Parathyroid adenoma (tissue), 2 donors: ENCODE results near the gene TDRD12.

ENCODE experiments used
- H2AFZ ChIP-seq: fragments of 300-600 bp; sonication (generic); one replicate; pipeline ENCODE4 v1.7.0; 2017; ENCODE audit warnings: antibody characterized with exemption, mild to moderate bottlenecking
- H3K27ac ChIP-seq: fragments of 300-600 bp; sonication (generic); one replicate; pipeline ENCODE4 v1.7.0; 2017
- H3K27me3 ChIP-seq: fragments of 300-600 bp; sonication (generic); one replicate; pipeline ENCODE4 v1.7.0; 2017; ENCODE audit warnings: low read length; ENCODE audit not compliant: control insufficient read depth, insufficient read depth
- H3K36me3 ChIP-seq: fragments of 300-600 bp; sonication (generic); one replicate; pipeline ENCODE4 v1.7.0; 2017; ENCODE audit warnings: low read length; ENCODE audit not compliant: control insufficient read depth, insufficient read depth
- H3K4me1 ChIP-seq: fragments of 300-600 bp; sonication (generic); one replicate; pipeline ENCODE4 v1.7.0; 2017; ENCODE audit warnings: control low read depth
- H3K4me2 ChIP-seq: fragments of 300-600 bp; sonication (generic); one replicate; pipeline ENCODE4 v1.7.0; 2017; ENCODE audit warnings: low read length
- H3K4me3 ChIP-seq: fragments of 300-600 bp; sonication (generic); one replicate; pipeline ENCODE4 v1.7.0; 2017; ENCODE audit warnings: low read depth, low read length
- H3K79me2 ChIP-seq: fragments of 300-600 bp; sonication (generic); one replicate; pipeline ENCODE4 v1.7.0; 2017; ENCODE audit warnings: control low read depth
- H3K9ac ChIP-seq: fragments of 300-600 bp; sonication (generic); one replicate; pipeline ENCODE4 v1.7.0; 2017; ENCODE audit warnings: mild to moderate bottlenecking
- H3K9me3 ChIP-seq: fragments of 300-600 bp; sonication (generic); one replicate; pipeline ENCODE4 v1.7.0; 2017; ENCODE audit warnings: low read length; ENCODE audit not compliant: control insufficient read depth
- CTCF ChIP-seq: fragments of 300-600 bp; sonication (generic); IDR thresholded peaks from one replicate; pipeline ENCODE4 v1.7.0; 2017; ENCODE audit warnings: antibody characterized with exemption, mild to moderate bottlenecking
- donor health status: primary hyperparathyroidism.

TDRD12 gene

GRCh38 chr19:32719611-32720059 is at the start of gene TDRD12:
TSS of gene TDRD12 (plus strand) at chr19:32719767. CDS start at chr19:32720073, 306 bp downstream.
- Histone ChIP-seq H3K9me3 (no peaks in the 10 kb centered on the region), H3K4me1 (no peaks in the 10 kb centered on the region), H3K27ac (no peak within 1 kb of the TSS), H3K4me3 (no peak within 1 kb of the TSS), H3K27me3 (no peaks in the 10 kb centered on the region), H2AFZ (no peak within 1 kb of the TSS), H3K36me3 (no peaks in the 10 kb centered on the region), H3K4me2 (no peak within 1 kb of the TSS), H3K79me2 (no peaks in the 10 kb centered on the region), H3K9ac (no peak within 1 kb of the TSS)
- TF ChIP-seq CTCF: no peak

- H3K4me1 ChIP-seq: no peaks in the 10 kb centered on the region
Observed at GRCh38 chr19:32671883-32672593, 47.5 kb upstream of the TDRD12 start.

GRCh38 chr19:32672841-32673240 is 46.7 kb upstream of the TDRD12 start:
- Histone ChIP-seq H3K36me3 (no peaks in the 10 kb centered on the region), H3K9ac (no peak overlapping the region), H3K79me2 (peaks cover 28% of the 10 kb centered on the region), H3K27me3 (no peaks in the 10 kb centered on the region), H3K4me3 (no peak overlapping the region), H3K4me1 (no peaks in the 10 kb centered on the region), H3K27ac (no peak overlapping the region), H3K9me3 (no peaks in the 10 kb centered on the region), H2AFZ (no peak overlapping the region), H3K4me2 (no peak overlapping the region)
- TF ChIP-seq CTCF: no peak

More at GRCh38 chr19:32671883-32672593, 47.5 kb upstream of the TDRD12 start:
- Histone ChIP-seq H3K36me3 (no peaks in the 10 kb centered on the region), H3K9ac (no peak overlapping the region), H3K4me3 (no peak overlapping the region), H3K9me3 (no peaks in the 10 kb centered on the region), H3K27me3 (no peaks in the 10 kb centered on the region), H3K27ac (no peak overlapping the region), H3K79me2 (peaks cover 30% of the 10 kb centered on the region), H2AFZ (no peak overlapping the region), H3K4me2 (no peak overlapping the region)
- TF ChIP-seq CTCF: no peak

GRCh38 chr19:32673573-32673972 is 46.0 kb upstream of the TDRD12 start:
- H2AFZ ChIP-seq: no peak overlapping the region
- no peak for TF ChIP-seq CTCF
- no peak overlapping the region for H3K9ac ChIP-seq
- no peaks in the 10 kb centered on the region for H3K9me3 ChIP-seq
- no peaks in the 10 kb centered on the region for H3K27me3 ChIP-seq
- H3K4me2 ChIP-seq: no peak overlapping the region
- peaks cover 27% of the 10 kb centered on the region for H3K79me2 ChIP-seq
- no peak overlapping the region for H3K27ac ChIP-seq
- H3K4me3 ChIP-seq: no peak overlapping the region
- no peaks in the 10 kb centered on the region for H3K36me3 ChIP-seq
- H3K4me1 ChIP-seq: no peaks in the 10 kb centered on the region
